CD8-positive, alpha-beta memory T cell (primary cell): Measurements from ENCODE around the gene HPGDS. TPM values are rescaled to one million over a fixed set of nuclear protein-coding genes. Genes with fewer than 3 reads are reported as not detected.
"Not testable (repeated sequence)": the region's sequence is repeated elsewhere in the genome, so short reads cannot be mapped to it uniquely, and the experiment has no call there.

ENCODE experiments used
- CTCF ChIA-PET: fragments of 350-600 bp; sonication (Branson Sonifier 250); formaldehyde crosslinking; loops from one replicate; lab custom pipeline; 2021; ENCODE audit warnings: antibody characterized with exemption; lab: Charles Lee
- POLR2A ChIA-PET: fragments of 350-600 bp; sonication (Branson Sonifier 250); formaldehyde crosslinking; loops from one replicate; lab custom pipeline; 2021; ENCODE audit warnings: antibody characterized with exemption; lab: Charles Lee
- DNase-seq, 5 donors: peaks; one replicate each; pipeline versions ENCODE4 v3.0.0 to v3.0.0-alpha.2; 2020 to 2022; ENCODE audit warnings: mixed read lengths in 1 of 5
- H3K27ac ChIP-seq: one replicate; pipeline ENCODE4 v1.7.0; 2013; ENCODE audit warnings: low read depth, mild to moderate bottlenecking, low read length, moderate library complexity
- H3K27me3 ChIP-seq: 2 replicates; pipeline ENCODE4 v1.7.0; 2013; ENCODE audit warnings: low read length, mild to moderate bottlenecking; ENCODE audit not compliant: insufficient read depth, poor library complexity, severe bottlenecking
- H3K36me3 ChIP-seq: 2 replicates; pipeline ENCODE4 v1.7.0; 2013; ENCODE audit warnings: mild to moderate bottlenecking, low read length, moderate library complexity; ENCODE audit not compliant: insufficient read depth
- H3K4me1 ChIP-seq: 2 replicates; pipeline ENCODE4 v1.7.0; 2013; ENCODE audit warnings: mild to moderate bottlenecking, low read length, moderate library complexity; ENCODE audit not compliant: insufficient read depth
- H3K4me3 ChIP-seq: 2 replicates; pipeline ENCODE4 v1.7.0; 2013; ENCODE audit warnings: mild to moderate bottlenecking, low read length
- H3K9me3 ChIP-seq: 2 replicates; pipeline ENCODE4 v1.7.0; 2013; ENCODE audit warnings: mild to moderate bottlenecking, low read length
- H3K27ac Mint-ChIP-seq, 8 donors: one replicate each; pipeline ENCODE4 v1.8.0; 2020 to 2021; ENCODE audit warnings: mixed read lengths in 8 of 8, mild to moderate bottlenecking in 6 of 8, inconsistent platforms in 3 of 8, moderate library complexity in 3 of 8
- H3K27me3 Mint-ChIP-seq, 2 donors: one replicate each; pipeline ENCODE4 v1.8.0; 2020 to 2021; ENCODE audit warnings: mixed read lengths in 2 of 2, mild to moderate bottlenecking in 1 of 2, moderate library complexity in 1 of 2
- H3K36me3 Mint-ChIP-seq, 3 donors: one replicate each; pipeline ENCODE4 v1.8.0; 2020 to 2021; ENCODE audit warnings: mixed read lengths in 3 of 3, inconsistent platforms in 1 of 3, mild to moderate bottlenecking in 1 of 3
- H3K4me1 Mint-ChIP-seq, 3 donors: one replicate each; pipeline ENCODE4 v1.8.0; 2020 to 2021; ENCODE audit warnings: mixed read lengths in 3 of 3, inconsistent platforms in 1 of 3, mild to moderate bottlenecking in 1 of 3
- H3K4me3 Mint-ChIP-seq, 7 donors: one replicate each; pipeline ENCODE4 v1.8.0; 2020 to 2021; ENCODE audit warnings: mixed read lengths in 7 of 7, mild to moderate bottlenecking in 6 of 7, moderate library complexity in 4 of 7, inconsistent platforms in 2 of 7
- H3K9me3 Mint-ChIP-seq, 5 donors: one replicate each; pipeline ENCODE4 v1.8.0; 2020 to 2022; ENCODE audit warnings: mixed read lengths in 5 of 5, mild to moderate bottlenecking in 3 of 5, moderate library complexity in 2 of 5, inconsistent platforms in 1 of 5
- polyA plus RNA-seq: library from polyadenylated mRNA; unstranded; fragments of 300-500 nt; fragmentation: Illumina TruSeq; gene quantifications from one replicate; pipeline ENCODE4 v1.2.3, GENCODE V29; 2021
- total RNA-seq, 2 experiments: library from RNA; stranded (reverse); gene quantifications; one replicate each; pipeline ENCODE4 v1.2.3, GENCODE V29; 2021

Gene HPGDS
- total and polyA plus RNA-seq, 3 experiments from 2014 or later: 0.18 to 0.57 TPM; not detected in 1

DNA sequence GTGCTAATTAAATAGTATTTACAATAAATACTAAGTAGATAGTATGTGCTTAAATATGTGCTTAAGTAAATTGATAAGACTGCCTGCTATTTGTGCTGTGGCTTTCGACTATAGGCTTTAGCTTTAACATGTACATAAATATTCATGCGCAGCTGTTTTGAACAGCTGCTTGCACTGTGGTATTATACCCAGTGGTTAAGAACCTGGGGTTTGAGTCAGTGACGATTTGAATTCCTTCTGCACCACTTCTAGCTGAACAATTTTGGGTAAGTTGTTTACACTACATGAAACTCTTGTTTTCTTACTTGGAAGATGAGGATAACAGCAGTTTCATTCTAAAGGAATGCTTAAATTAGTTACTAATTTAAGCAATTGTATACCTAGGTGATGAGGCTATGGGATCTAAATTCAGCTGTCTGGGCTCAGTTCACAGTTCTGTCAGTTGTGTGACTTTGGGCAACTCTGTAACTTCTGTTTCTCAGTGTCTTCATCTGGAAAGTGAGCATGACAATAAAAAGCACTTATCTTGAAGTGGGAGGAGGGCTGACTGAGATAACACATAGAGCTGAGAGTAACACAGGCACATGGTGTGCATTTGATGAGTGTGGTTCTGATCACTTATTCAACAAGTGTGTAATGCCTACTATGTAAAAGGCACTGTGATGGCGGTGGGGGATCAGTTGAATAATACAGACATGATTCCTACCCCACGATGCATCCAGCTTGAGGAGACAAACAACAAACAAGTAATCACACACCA lies 37.0 kb downstream of the HPGDS start:
- Histone ChIP-seq H3K9me3 (no peaks in the 10 kb centered on the region), H3K36me3 (no peaks in the 10 kb centered on the region), H3K27me3 (no peaks in the 10 kb centered on the region), H3K4me1 (no peaks in the 10 kb centered on the region), H3K27ac (no peak overlapping the region), H3K4me3 (no peak overlapping the region)
- no peak for DNase-seq
- Mint-ChIP-seq H3K27ac (no peak overlapping the region), H3K4me1 (no peaks in the 10 kb centered on the region), H3K4me3 (no peak overlapping the region), H3K9me3 (peaks cover 0 to 3% (median 0%) of the 10 kb centered on the region in 5 donors), H3K36me3 (no peaks in the 10 kb centered on the region), H3K27me3 (no peaks in the 10 kb centered on the region)
- ChIA-PET CTCF (interaction anchor here (1.0 kb wide), 1 partner anchor 84 kb away, joined by 3 read pairs; no protein-coding TSS in a partner anchor), POLR2A (no interaction called here)

DNA sequence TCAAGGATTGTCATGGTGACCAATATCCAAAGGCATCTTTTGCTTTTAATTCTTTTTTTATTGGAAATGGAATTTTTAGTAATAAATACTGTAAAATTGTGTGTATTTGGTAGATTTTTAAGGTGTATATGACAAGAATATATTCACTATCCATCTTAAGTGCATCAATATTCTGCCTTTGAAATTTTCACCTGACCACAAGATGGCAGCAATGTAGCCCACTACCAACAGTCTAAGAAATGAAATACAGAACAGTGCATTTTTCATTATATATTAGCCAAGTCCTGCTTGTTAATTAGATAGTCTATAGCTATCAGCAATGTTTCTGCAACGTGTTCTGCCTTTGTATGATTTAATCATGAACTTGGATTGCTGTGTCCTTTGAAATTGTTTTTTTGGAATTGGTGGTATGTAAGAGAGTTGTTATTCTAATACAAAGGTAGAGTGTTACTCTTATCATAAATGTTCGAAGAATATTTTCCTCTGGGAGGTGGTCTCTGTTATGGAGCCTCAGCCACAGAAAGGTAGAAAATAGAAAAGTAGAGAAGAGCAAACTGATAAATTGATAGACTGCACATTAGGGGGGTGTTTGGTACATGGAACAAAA lies 38.2 kb downstream of the HPGDS start:
- Histone ChIP-seq H3K36me3 (no peaks in the 10 kb centered on the region), H3K4me1 (no peaks in the 10 kb centered on the region), H3K27ac (no peak overlapping the region), H3K9me3 (no peaks in the 10 kb centered on the region), H3K27me3 (no peaks in the 10 kb centered on the region), H3K4me3 (no peak overlapping the region)
- Mint-ChIP-seq H3K27me3 (no peaks in the 10 kb centered on the region), H3K36me3 (no peaks in the 10 kb centered on the region), H3K27ac (no peak overlapping the region), H3K9me3 (no peaks in the 10 kb centered on the region), H3K4me3 (no peak overlapping the region), H3K4me1 (no peaks in the 10 kb centered on the region)
- ChIA-PET POLR2A (no interaction called here), CTCF (no interaction called here)
- DNase-seq: no peak

GRCh38 chr4:94302191-94302590 lies 40.4 kb downstream of the HPGDS start:
- H3K4me1 ChIP-seq: no peaks in the 10 kb centered on the region
- CTCF ChIA-PET: no interaction called here
- POLR2A ChIA-PET: no interaction called here
- H3K9me3 ChIP-seq: no peaks in the 10 kb centered on the region
- H3K4me3 ChIP-seq: no peak overlapping the region
- H3K27me3 ChIP-seq: no peaks in the 10 kb centered on the region
- no peaks in the 10 kb centered on the region for H3K36me3 ChIP-seq
- no peaks in the 10 kb centered on the region for H3K36me3 Mint-ChIP-seq
- DNase-seq: no peak
- no peaks in the 10 kb centered on the region for H3K9me3 Mint-ChIP-seq
- H3K27me3 Mint-ChIP-seq: no peaks in the 10 kb centered on the region
- H3K27ac ChIP-seq: no peak overlapping the region
- H3K4me3 Mint-ChIP-seq: no peak overlapping the region
- H3K27ac Mint-ChIP-seq: no peak overlapping the region
- H3K4me1 Mint-ChIP-seq: no peaks in the 10 kb centered on the region

GRCh38 chr4:94298725-94299252 lies 43.8 kb downstream of the HPGDS start:
- H3K4me1 Mint-ChIP-seq: no peaks in the 10 kb centered on the region

DNA sequence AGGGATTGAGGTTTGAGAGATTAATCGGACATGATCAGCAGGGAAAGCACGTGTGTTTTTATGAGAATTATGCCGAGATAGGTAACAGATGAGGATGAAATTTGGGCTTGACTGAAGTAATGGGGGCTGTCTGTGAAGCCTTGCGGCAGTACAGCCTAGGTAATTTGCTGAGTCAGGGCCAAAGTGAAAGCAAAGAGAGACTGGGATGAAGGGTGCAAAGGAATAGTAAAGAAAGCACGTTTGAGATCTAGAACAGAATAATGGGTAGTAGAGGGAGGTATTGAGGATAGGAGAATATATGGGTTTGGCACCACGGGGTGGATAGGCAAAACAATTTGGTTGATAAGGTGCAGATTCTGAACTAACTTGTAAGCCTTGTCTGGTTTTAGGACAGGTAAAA lies 47.2 kb downstream of the HPGDS start:
- DNase-seq, H3K4me1 ChIP-seq, H3K9me3 Mint-ChIP-seq, H3K27me3 ChIP-seq, H3K4me3 ChIP-seq, H3K27me3 Mint-ChIP-seq, H3K9me3 ChIP-seq, CTCF ChIA-PET, H3K4me1 Mint-ChIP-seq, H3K36me3 ChIP-seq, H3K27ac Mint-ChIP-seq, H3K27ac ChIP-seq, H3K4me3 Mint-ChIP-seq, POLR2A ChIA-PET: not testable (repeated sequence)
- peaks cover 9 to 18% (median 11%) of the 10 kb centered on the region in 3 donors for H3K36me3 Mint-ChIP-seq

More at GRCh38 chr4:94298725-94299252, 43.8 kb downstream of the HPGDS start:
- H3K27ac Mint-ChIP-seq: peak overlapping the region in 1 of 8 donors; percentile 1
- no peaks in the 10 kb centered on the region for H3K4me1 ChIP-seq
- H3K27me3 ChIP-seq: no peaks in the 10 kb centered on the region
- no peaks in the 10 kb centered on the region for H3K9me3 ChIP-seq
- H3K27me3 Mint-ChIP-seq: no peaks in the 10 kb centered on the region
- no peak overlapping the region for H3K4me3 Mint-ChIP-seq
- H3K36me3 ChIP-seq: no peaks in the 10 kb centered on the region
- DNase-seq: no peak
- no peaks in the 10 kb centered on the region for H3K36me3 Mint-ChIP-seq
- no peak overlapping the region for H3K4me3 ChIP-seq
- no peaks in the 10 kb centered on the region for H3K9me3 Mint-ChIP-seq
- POLR2A ChIA-PET: no interaction called here
- H3K27ac ChIP-seq: no peak overlapping the region
- CTCF ChIA-PET: no interaction called here

- H3K4me3 ChIP-seq, POLR2A ChIA-PET, H3K4me3 Mint-ChIP-seq, DNase-seq, H3K27ac ChIP-seq, H3K9me3 Mint-ChIP-seq, H3K27me3 ChIP-seq, H3K9me3 ChIP-seq, H3K27me3 Mint-ChIP-seq, H3K4me1 Mint-ChIP-seq, H3K4me1 ChIP-seq, CTCF ChIA-PET, H3K36me3 ChIP-seq: not testable (repeated sequence)
- Mint-ChIP-seq H3K27ac (peak overlapping the region in 1 of 8 donors; percentile 59), H3K36me3 (peaks cover 9 to 31% (median 21%) of the 10 kb centered on the region in 3 donors)
Measured at GRCh38 chr4:94293981-94294380, 48.7 kb downstream of the HPGDS start.

DNA sequence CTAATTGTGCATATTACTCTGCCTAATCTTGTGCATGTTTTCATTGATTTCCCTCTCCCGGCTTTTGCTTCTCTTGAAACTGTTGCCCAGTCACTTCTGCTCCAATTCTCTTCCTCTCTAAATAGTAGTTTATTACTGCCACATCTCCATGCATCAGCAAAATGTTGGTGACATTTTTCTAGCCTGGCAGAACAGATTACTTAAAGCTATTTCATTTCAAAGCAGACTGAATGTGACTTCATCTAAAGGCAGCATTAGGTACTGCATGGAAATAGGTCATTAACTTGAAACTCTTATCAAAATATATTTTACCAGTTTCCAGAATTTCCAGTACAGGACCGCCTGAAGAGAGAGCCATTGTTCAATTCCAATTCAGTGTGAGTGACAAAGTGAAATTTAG lies 52.4 kb downstream of the HPGDS start:
- POLR2A ChIA-PET: no interaction called here
- Mint-ChIP-seq H3K9me3 (no peaks in the 10 kb centered on the region), H3K4me1 (no peaks in the 10 kb centered on the region), H3K27ac (peak overlapping the region in 1 of 8 donors; percentile 32), H3K27me3 (no peaks in the 10 kb centered on the region), H3K4me3 (no peak overlapping the region), H3K36me3 (peaks cover 18 to 61% (median 37%) of the 10 kb centered on the region in 3 donors)
- Histone ChIP-seq H3K4me3 (no peak overlapping the region), H3K36me3 (no peaks in the 10 kb centered on the region), H3K4me1 (no peaks in the 10 kb centered on the region), H3K27me3 (no peaks in the 10 kb centered on the region), H3K27ac (no peak overlapping the region), H3K9me3 (no peaks in the 10 kb centered on the region)
- DNase-seq: no peak
- CTCF ChIA-PET: no interaction called here

DNA sequence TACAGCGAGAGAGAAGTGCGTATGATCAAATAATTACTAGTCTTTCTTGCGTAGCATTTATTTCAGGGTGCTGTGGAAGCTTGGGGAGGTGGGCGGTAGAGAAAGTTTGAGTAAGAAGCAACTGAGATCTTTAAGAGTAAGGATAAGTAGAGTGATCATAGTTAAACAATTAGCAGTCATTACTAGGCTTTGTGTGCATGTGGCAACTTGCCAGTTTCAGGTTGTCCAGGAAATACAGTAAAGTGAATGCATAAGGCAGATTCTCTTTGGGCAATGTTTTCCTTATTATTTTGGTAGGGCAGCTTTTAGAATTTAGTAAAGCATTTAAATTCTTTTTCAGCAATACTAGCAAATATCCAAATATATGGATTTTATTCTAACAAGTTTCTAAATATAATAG lies 57.0 kb downstream of the HPGDS start:
- no peaks in the 10 kb centered on the region for H3K27me3 Mint-ChIP-seq
- peaks cover 5% of the 10 kb centered on the region for H3K36me3 ChIP-seq
- no peaks in the 10 kb centered on the region for H3K4me1 Mint-ChIP-seq
- H3K4me1 ChIP-seq: no peaks in the 10 kb centered on the region
- no peaks in the 10 kb centered on the region for H3K9me3 Mint-ChIP-seq
- CTCF ChIA-PET: no interaction called here
- peaks cover 25 to 76% (median 39%) of the 10 kb centered on the region in 3 donors for H3K36me3 Mint-ChIP-seq
- no peak for DNase-seq
- H3K27ac Mint-ChIP-seq: peak overlapping the region in 1 of 8 donors; percentile 67
- H3K27ac ChIP-seq: no peak overlapping the region
- H3K9me3 ChIP-seq: no peaks in the 10 kb centered on the region
- H3K4me3 Mint-ChIP-seq: no peak overlapping the region
- H3K27me3 ChIP-seq: no peaks in the 10 kb centered on the region
- POLR2A ChIA-PET: no interaction called here
- H3K4me3 ChIP-seq: no peak overlapping the region
